Prostate gland (tissue), 2 donors: ENCODE data around the gene MED29. TPM values are rescaled to one million over a fixed set of nuclear protein-coding genes. Genes with fewer than 3 reads are reported as not detected.

Experiments used
- DNase-seq: peaks from one replicate; pipeline ENCODE4 v3.0.0-alpha.2; 2019; ENCODE audit warnings: low spot score
- H3K27ac ChIP-seq, 2 donors: fragments of 200-600 bp; sonication (generic); 2 replicates each; pipeline ENCODE4 v1.5.1; 2017 to 2019
- H3K27me3 ChIP-seq: fragments of 200-600 bp; sonication (generic); replicated peaks from 2 replicates; pipeline ENCODE4 v1.5.1; 2019; ENCODE audit not compliant: insufficient read depth
- H3K36me3 ChIP-seq, 2 donors: fragments of 200-600 bp; sonication (generic); 1 replicate in 1 of 2; 2 replicates in 1 of 2; pipeline versions ENCODE4 v1.5.1 to v1.8.1; 2017 to 2019
- H3K4me1 ChIP-seq: fragments of 200-600 bp; sonication (generic); replicated peaks from 2 replicates; pipeline ENCODE4 v1.5.1; 2019
- H3K4me3 ChIP-seq, 2 donors: fragments of 200-600 bp; sonication (generic); 2 replicates each; pipeline ENCODE4 v1.5.1; 2017 to 2019
- H3K9me3 ChIP-seq: fragments of 200-600 bp; sonication (generic); 2 replicates; pipeline ENCODE4 v1.5.1; 2017
- CTCF ChIP-seq, 4 experiments: fragments of 200-600 bp in 2 of 4; fragments of 450-650 bp in 2 of 4; sonication (generic) in 2 of 4; IDR thresholded peaks; 1 replicate in 3 of 4; 2 replicates in 1 of 4; pipeline ENCODE4 v1.5.1; 2016 to 2019; ENCODE audit warnings: antibody characterized with exemption in 4 of 4, mild to moderate bottlenecking in 2 of 4, moderate library complexity in 2 of 4
- POLR2A ChIP-seq: fragments of 450-650 bp; IDR thresholded peaks from one replicate; pipeline ENCODE4 v1.6.1; 2016; ENCODE audit warnings: antibody characterized with exemption, mild to moderate bottlenecking
- POLR2AphosphoS5 ChIP-seq: sonication (generic); formaldehyde crosslinking; IDR thresholded peaks from one replicate; pipeline ENCODE4 v1.6.1; 2017; ENCODE audit warnings: antibody characterized with exemption
- WGBS: methylation state at CpG from one replicate; pipeline ENCODE4 v1.1.5; 2018; 5-methylcytosine and 5-hydroxymethylcytosine counted together
- intact Hi-C: fragments of 100-400 bp; cut with DNase I; formaldehyde crosslinking; loops from one replicate; pipeline ENCODE4 v1.14.2; 2022
- total RNA-seq, 2 donors: library from RNA; depleted of rRNA; stranded (reverse); fragments of >200 nt; gene quantifications; one replicate each; pipeline ENCODE4 v1.1.0, GENCODE V29; 2016

MED29 gene
- total RNA-seq, 2 donors from 2014 or later, result 50.2 to 56.4 TPM

GRCh38 chr19:39386557-39386956, 4.6 kb upstream of the MED29 start:
- peaks cover 8% of the 10 kb centered on the region for H3K4me1 ChIP-seq
- peaks cover 3 to 26% of the 10 kb centered on the region in 2 donors for H3K36me3 ChIP-seq
- no peak for TF ChIP-seq POLR2A
- no peak for TF ChIP-seq POLR2AphosphoS5
- no peak for TF ChIP-seq CTCF (IDR thresholded peaks at IDR 0.05)
- H3K4me3 ChIP-seq, result no peak overlapping the region
- no peak overlapping the region for H3K27ac ChIP-seq
- H3K9me3 ChIP-seq, result no peaks in the 10 kb centered on the region
- no peak for DNase-seq
- intact Hi-C loops, result no loop called here
- no peaks in the 10 kb centered on the region for H3K27me3 ChIP-seq
- WGBS, result 80% methylated on average over 7 of the region's 7 CpGs

GRCh38 chr19:39388657-39389056, 2.5 kb upstream of the MED29 start:
- peak overlapping the region in 1 of 2 donors; percentile 98 for H3K27ac ChIP-seq

GRCh38 chr19:39389631-39390414, 1.4 kb upstream of the MED29 start:
- H3K36me3 ChIP-seq, result peaks cover 0 to 29% of the 10 kb centered on the region in 2 donors
- no peak for TF ChIP-seq POLR2AphosphoS5
- TF ChIP-seq POLR2A, result no peak
- no peak for TF ChIP-seq CTCF (IDR thresholded peaks at IDR 0.05)
- peak overlapping the region; percentile 76 to 89 for H3K4me3 ChIP-seq
- no peaks in the 10 kb centered on the region for H3K27me3 ChIP-seq
- no peak for DNase-seq
- 60% methylated on average over 13 of the region's 13 CpGs for WGBS
- H3K9me3 ChIP-seq, result no peaks in the 10 kb centered on the region
- peaks cover 8% of the 10 kb centered on the region for H3K4me1 ChIP-seq
- peak overlapping the region; percentile 98 to 99 for H3K27ac ChIP-seq
- intact Hi-C loops, result loop anchor here (2.0 kb wide), 1 partner anchor 47 kb away; the partner anchor contains the start of gene SAMD4B

More at GRCh38 chr19:39388657-39389056, 2.5 kb upstream of the MED29 start:
- peaks cover 0 to 25% of the 10 kb centered on the region in 2 donors for H3K36me3 ChIP-seq
- WGBS, result 86% methylated on average over 5 of the region's 5 CpGs
- no peaks in the 10 kb centered on the region for H3K27me3 ChIP-seq
- H3K4me1 ChIP-seq, result peaks cover 8% of the 10 kb centered on the region
- no peak for DNase-seq
- H3K4me3 ChIP-seq, result no peak overlapping the region
- TF ChIP-seq POLR2A (no peak), POLR2AphosphoS5 (no peak), CTCF (IDR thresholded peaks at IDR 0.05) (no peak)
- H3K9me3 ChIP-seq, result no peaks in the 10 kb centered on the region
- intact Hi-C loops, result no loop called here

- 0% methylated on average over 10 of the region's 10 CpGs for WGBS
- DNase-seq, result peak; percentile 75
- no peaks in the 10 kb centered on the region for H3K9me3 ChIP-seq
- peaks cover 0 to 29% of the 10 kb centered on the region in 2 donors for H3K36me3 ChIP-seq
- H3K4me3 ChIP-seq, result peak overlapping the region; percentile 76 to 89
- intact Hi-C loops, result loop anchor here (2.0 kb wide), 1 partner anchor 48 kb away; the partner anchor contains the start of gene SAMD4B
- peaks cover 8% of the 10 kb centered on the region for H3K4me1 ChIP-seq
- peak overlapping the region; percentile 98 to 99 for H3K27ac ChIP-seq
- no peaks in the 10 kb centered on the region for H3K27me3 ChIP-seq
- TF ChIP-seq POLR2A (no peak), CTCF (IDR thresholded peaks at IDR 0.05) (no peak)
Observed at GRCh38 chr19:39390451-39390750, 777 bp upstream of the MED29 start.
